GM23338 (cell line): ENCODE data around the gene CASK. TPM values are rescaled to one million over a fixed set of nuclear protein-coding genes. Genes with fewer than 3 reads are reported as not detected.

ENCODE experiments used
- ATAC-seq: fragments of 200-7000 bp; cut with Tn5 transposase; 3 replicates; pipeline ENCODE4 v1.9.1; 2020
- DNase-seq: peaks from one replicate; pipeline ENCODE4 v3.0.0-alpha.2; 2015; ENCODE audit warnings: low spot score
- H2AFZ ChIP-seq: fragments of 200-600 bp; sonication (generic); 2 replicates; pipeline ENCODE4 v1.8.0; 2016; ENCODE audit warnings: antibody characterized with exemption, mild to moderate bottlenecking, moderate library complexity
- H3F3A ChIP-seq: fragments of 200-600 bp; sonication (generic); replicated peaks from 2 replicates; pipeline ENCODE4 v1.8.0; 2017; ENCODE audit warnings: antibody characterized with exemption, mixed run types, low read depth
- H3K27ac ChIP-seq: fragments of 200-600 bp; sonication (generic); 2 replicates; pipeline ENCODE4 v1.6.1; 2016; ENCODE audit warnings: low read depth
- H3K27me3 ChIP-seq: fragments of 200-600 bp; sonication (generic); 2 replicates; pipeline ENCODE4 v1.8.0; 2016; ENCODE audit warnings: mild to moderate bottlenecking, mixed run types, moderate library complexity; ENCODE audit not compliant: insufficient read depth
- H3K36me3 ChIP-seq: fragments of 200-600 bp; sonication (generic); 2 replicates; pipeline ENCODE4 v1.8.0; 2016; ENCODE audit warnings: mild to moderate bottlenecking; ENCODE audit not compliant: insufficient read depth
- H3K4me1 ChIP-seq: fragments of 200-600 bp; sonication (generic); 2 replicates; pipeline ENCODE4 v1.8.0; 2016; ENCODE audit warnings: mild to moderate bottlenecking, moderate library complexity; ENCODE audit not compliant: insufficient read depth
- H3K4me2 ChIP-seq: fragments of 200-600 bp; sonication (generic); 2 replicates; pipeline ENCODE4 v1.7.1; 2017; ENCODE audit warnings: mixed run types
- H3K4me3 ChIP-seq: fragments of 200-600 bp; sonication (generic); 2 replicates; pipeline ENCODE4 v1.6.1; 2016; ENCODE audit warnings: mixed run types
- H3K79me2 ChIP-seq: fragments of 200-600 bp; sonication (generic); replicated peaks from 2 replicates; pipeline ENCODE4 v1.8.0; 2017; ENCODE audit warnings: mild to moderate bottlenecking; ENCODE audit not compliant: insufficient read depth
- H3K9me2 ChIP-seq: fragments of 200-600 bp; sonication (generic); 2 replicates; pipeline ENCODE4 v1.8.0; 2017; ENCODE audit not compliant: insufficient read depth
- H4K20me1 ChIP-seq: fragments of 200-600 bp; sonication (generic); replicated peaks from 2 replicates; pipeline ENCODE4 v1.8.0; 2017; ENCODE audit warnings: mild to moderate bottlenecking; ENCODE audit not compliant: insufficient read depth
- H3K27ac Mint-ChIP-seq: 2 replicates; pipeline ENCODE4 v1.8.0; 2020; ENCODE audit warnings: inconsistent platforms, mild to moderate bottlenecking, moderate library complexity, mixed read lengths
- H3K27me3 Mint-ChIP-seq: 3 replicates; pipeline ENCODE4 v1.8.0; 2022; ENCODE audit warnings: low read depth, mild to moderate bottlenecking, moderate library complexity, mixed read lengths, inconsistent platforms; ENCODE audit not compliant: insufficient read depth, poor library complexity
- H3K36me3 Mint-ChIP-seq: 3 replicates; pipeline ENCODE4 v1.8.0; 2021; ENCODE audit warnings: low read depth, mild to moderate bottlenecking, inconsistent platforms, moderate library complexity, mixed read lengths
- H3K4me1 Mint-ChIP-seq: 3 replicates; pipeline ENCODE4 v1.8.0; 2020; ENCODE audit warnings: mild to moderate bottlenecking, inconsistent platforms, mixed read lengths
- H3K4me3 Mint-ChIP-seq: 3 replicates; pipeline ENCODE4 v1.8.0; 2021; ENCODE audit warnings: moderate library complexity, mild to moderate bottlenecking, inconsistent platforms, mixed read lengths
- H3K9me3 Mint-ChIP-seq: 3 replicates; pipeline ENCODE4 v1.8.0; 2020; ENCODE audit warnings: moderate library complexity, mild to moderate bottlenecking, inconsistent platforms, mixed read lengths
- EZH2 ChIP-seq: fragments of 200-600 bp; sonication (generic); IDR thresholded peaks from one replicate; pipeline ENCODE4 v1.8.0; 2017; ENCODE audit warnings: antibody characterized with exemption, mild to moderate bottlenecking, low read depth; ENCODE audit not compliant: unreplicated experiment
- EZH2phosphoT487 ChIP-seq: fragments of 200-600 bp; sonication (generic); IDR thresholded peaks from one replicate; pipeline ENCODE4 v1.8.1; 2018; ENCODE audit warnings: antibody characterized with exemption; ENCODE audit not compliant: unreplicated experiment
- JUNB ChIP-seq: IDR thresholded peaks from one replicate; pipeline ENCODE4 v1.6.1; 2016; ENCODE audit warnings: antibody characterized with exemption; ENCODE audit not compliant: unreplicated experiment
- POLR2AphosphoS5 ChIP-seq: IDR thresholded peaks from 2 replicates; pipeline ENCODE4 v1.6.1; 2016; ENCODE audit warnings: antibody characterized with exemption, low read depth
- STAT1 ChIP-seq: IDR thresholded peaks from one replicate; pipeline ENCODE4 v1.6.1; 2016; ENCODE audit warnings: antibody characterized with exemption; ENCODE audit not compliant: unreplicated experiment
- ZNF114 ChIP-seq: fragments of 250-450 bp; sonication (Bioruptor Pico); IDR thresholded peaks from 2 replicates; pipeline ENCODE4 v1.5.0; 2020; ENCODE audit warnings: mild to moderate bottlenecking, moderate library complexity
- ZNF331 ChIP-seq: fragments of 250-450 bp; sonication (Bioruptor Pico); IDR thresholded peaks from 2 replicates; pipeline ENCODE4 v1.5.0; 2020; ENCODE audit warnings: low read depth, mild to moderate bottlenecking, moderate library complexity
- polyA plus RNA-seq: library from polyadenylated mRNA; unstranded; fragments of >200 nt; fragmentation: Nextera tagmentation; extraction: Ambion mirVana; gene quantifications from 2 replicates; pipeline ENCODE4 v1.2.1, GENCODE V29; 2016
- total RNA-seq: library from RNA; depleted of rRNA; stranded (reverse); fragments of >200 nt; shearing (Covaris generic); gene quantifications from 2 replicates; pipeline ENCODE4 v1.2.3, GENCODE V29; 2014
- TF ChIP-seq, protein P1 (sequence below): IDR thresholded peaks from one replicate; pipeline ENCODE4 v1.6.1; 2018; ENCODE audit warnings: antibody characterized with exemption; ENCODE audit not compliant: unreplicated experiment
- TF ChIP-seq, protein P2 (sequence below): IDR thresholded peaks from 2 replicates; pipeline ENCODE4 v1.6.1; 2016; ENCODE audit warnings: antibody characterized with exemption
- TF ChIP-seq, protein P3 (sequence below): fragments of 250-450 bp; sonication (Bioruptor Pico); IDR thresholded peaks from 2 replicates; pipeline ENCODE4 v1.5.0; 2020; ENCODE audit warnings: mild to moderate bottlenecking, moderate library complexity

The CASK gene
- total and polyA plus RNA-seq, 2 experiments from 2014 or later: 15.3 to 44.4 TPM

GRCh38 chrX:41960142-41960541, 36.8 kb upstream of the CASK start:
- H3K4me2 ChIP-seq: no peak overlapping the region
- no peaks in the 10 kb centered on the region for H3K36me3 Mint-ChIP-seq
- no peak overlapping the region for H3K4me3 ChIP-seq
- H3F3A ChIP-seq: no peaks in the 10 kb centered on the region
- no peaks in the 10 kb centered on the region for H3K79me2 ChIP-seq
- no peaks in the 10 kb centered on the region for H3K36me3 ChIP-seq
- no peaks in the 10 kb centered on the region for H3K4me1 Mint-ChIP-seq
- DNase-seq (no peak), ATAC-seq (no peak)
- H3K4me1 ChIP-seq: no peaks in the 10 kb centered on the region
- TF ChIP-seq, protein P1, sequence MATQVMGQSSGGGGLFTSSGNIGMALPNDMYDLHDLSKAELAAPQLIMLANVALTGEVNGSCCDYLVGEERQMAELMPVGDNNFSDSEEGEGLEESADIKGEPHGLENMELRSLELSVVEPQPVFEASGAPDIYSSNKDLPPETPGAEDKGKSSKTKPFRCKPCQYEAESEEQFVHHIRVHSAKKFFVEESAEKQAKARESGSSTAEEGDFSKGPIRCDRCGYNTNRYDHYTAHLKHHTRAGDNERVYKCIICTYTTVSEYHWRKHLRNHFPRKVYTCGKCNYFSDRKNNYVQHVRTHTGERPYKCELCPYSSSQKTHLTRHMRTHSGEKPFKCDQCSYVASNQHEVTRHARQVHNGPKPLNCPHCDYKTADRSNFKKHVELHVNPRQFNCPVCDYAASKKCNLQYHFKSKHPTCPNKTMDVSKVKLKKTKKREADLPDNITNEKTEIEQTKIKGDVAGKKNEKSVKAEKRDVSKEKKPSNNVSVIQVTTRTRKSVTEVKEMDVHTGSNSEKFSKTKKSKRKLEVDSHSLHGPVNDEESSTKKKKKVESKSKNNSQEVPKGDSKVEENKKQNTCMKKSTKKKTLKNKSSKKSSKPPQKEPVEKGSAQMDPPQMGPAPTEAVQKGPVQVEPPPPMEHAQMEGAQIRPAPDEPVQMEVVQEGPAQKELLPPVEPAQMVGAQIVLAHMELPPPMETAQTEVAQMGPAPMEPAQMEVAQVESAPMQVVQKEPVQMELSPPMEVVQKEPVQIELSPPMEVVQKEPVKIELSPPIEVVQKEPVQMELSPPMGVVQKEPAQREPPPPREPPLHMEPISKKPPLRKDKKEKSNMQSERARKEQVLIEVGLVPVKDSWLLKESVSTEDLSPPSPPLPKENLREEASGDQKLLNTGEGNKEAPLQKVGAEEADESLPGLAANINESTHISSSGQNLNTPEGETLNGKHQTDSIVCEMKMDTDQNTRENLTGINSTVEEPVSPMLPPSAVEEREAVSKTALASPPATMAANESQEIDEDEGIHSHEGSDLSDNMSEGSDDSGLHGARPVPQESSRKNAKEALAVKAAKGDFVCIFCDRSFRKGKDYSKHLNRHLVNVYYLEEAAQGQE: no peak
- no peak for TF ChIP-seq ZNF114 (CRISPR knock-in tag)
- TF ChIP-seq ZNF331 (CRISPR knock-in tag): no peak
- no peak for TF ChIP-seq EZH2
- TF ChIP-seq, protein P2, sequence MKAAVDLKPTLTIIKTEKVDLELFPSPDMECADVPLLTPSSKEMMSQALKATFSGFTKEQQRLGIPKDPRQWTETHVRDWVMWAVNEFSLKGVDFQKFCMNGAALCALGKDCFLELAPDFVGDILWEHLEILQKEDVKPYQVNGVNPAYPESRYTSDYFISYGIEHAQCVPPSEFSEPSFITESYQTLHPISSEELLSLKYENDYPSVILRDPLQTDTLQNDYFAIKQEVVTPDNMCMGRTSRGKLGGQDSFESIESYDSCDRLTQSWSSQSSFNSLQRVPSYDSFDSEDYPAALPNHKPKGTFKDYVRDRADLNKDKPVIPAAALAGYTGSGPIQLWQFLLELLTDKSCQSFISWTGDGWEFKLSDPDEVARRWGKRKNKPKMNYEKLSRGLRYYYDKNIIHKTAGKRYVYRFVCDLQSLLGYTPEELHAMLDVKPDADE: no peak
- TF ChIP-seq STAT1: no peak
- no peak for TF ChIP-seq EZH2phosphoT487
- H3K9me3 Mint-ChIP-seq: no peaks in the 10 kb centered on the region
- H2AFZ ChIP-seq: no peak overlapping the region
- H3K4me3 Mint-ChIP-seq: no peak overlapping the region
- H3K27me3 Mint-ChIP-seq: no peaks in the 10 kb centered on the region
- no peak overlapping the region for H3K27ac Mint-ChIP-seq
- H3K27me3 ChIP-seq: no peaks in the 10 kb centered on the region
- H3K9me2 ChIP-seq: no peaks in the 10 kb centered on the region
- H3K27ac ChIP-seq: no peak overlapping the region
- no peaks in the 10 kb centered on the region for H4K20me1 ChIP-seq

DNA sequence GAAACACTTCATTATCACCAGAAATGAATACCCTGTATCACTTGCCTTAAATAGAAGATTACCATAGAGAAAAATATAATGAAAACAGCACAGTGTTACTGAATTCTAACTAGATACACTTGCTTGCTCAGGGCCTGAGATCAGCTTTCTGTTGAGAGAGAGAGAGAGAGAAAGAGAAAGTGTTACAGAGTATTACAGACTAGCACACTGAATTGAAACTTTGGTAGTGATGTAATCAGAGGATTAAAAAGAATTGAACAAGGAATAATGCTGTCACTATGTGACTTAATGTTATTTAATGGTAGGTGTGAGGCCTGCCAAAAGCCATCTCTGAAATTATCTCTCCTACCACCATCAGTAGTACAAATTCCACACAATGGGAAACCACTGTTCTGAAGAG, 35.5 kb upstream of the CASK start:
- ATAC-seq (no peak), DNase-seq (no peak)
- Mint-ChIP-seq H3K27ac (no peak overlapping the region), H3K9me3 (no peaks in the 10 kb centered on the region), H3K36me3 (no peaks in the 10 kb centered on the region), H3K4me3 (no peak overlapping the region), H3K4me1 (no peaks in the 10 kb centered on the region), H3K27me3 (no peaks in the 10 kb centered on the region)
- Histone ChIP-seq H3K4me1 (no peaks in the 10 kb centered on the region), H3K27me3 (no peaks in the 10 kb centered on the region), H3K79me2 (no peaks in the 10 kb centered on the region), H4K20me1 (no peaks in the 10 kb centered on the region), H3K27ac (no peak overlapping the region), H3K4me2 (no peak overlapping the region), H3K4me3 (no peak overlapping the region), H3K9me2 (no peaks in the 10 kb centered on the region), H3F3A (no peaks in the 10 kb centered on the region), H3K36me3 (no peaks in the 10 kb centered on the region), H2AFZ (no peak overlapping the region)
- TF ChIP-seq EZH2phosphoT487: no peak
- TF ChIP-seq, protein P2: no peak
- TF ChIP-seq ZNF331 (CRISPR knock-in tag): no peak
- TF ChIP-seq EZH2: no peak
- TF ChIP-seq, protein P3, sequence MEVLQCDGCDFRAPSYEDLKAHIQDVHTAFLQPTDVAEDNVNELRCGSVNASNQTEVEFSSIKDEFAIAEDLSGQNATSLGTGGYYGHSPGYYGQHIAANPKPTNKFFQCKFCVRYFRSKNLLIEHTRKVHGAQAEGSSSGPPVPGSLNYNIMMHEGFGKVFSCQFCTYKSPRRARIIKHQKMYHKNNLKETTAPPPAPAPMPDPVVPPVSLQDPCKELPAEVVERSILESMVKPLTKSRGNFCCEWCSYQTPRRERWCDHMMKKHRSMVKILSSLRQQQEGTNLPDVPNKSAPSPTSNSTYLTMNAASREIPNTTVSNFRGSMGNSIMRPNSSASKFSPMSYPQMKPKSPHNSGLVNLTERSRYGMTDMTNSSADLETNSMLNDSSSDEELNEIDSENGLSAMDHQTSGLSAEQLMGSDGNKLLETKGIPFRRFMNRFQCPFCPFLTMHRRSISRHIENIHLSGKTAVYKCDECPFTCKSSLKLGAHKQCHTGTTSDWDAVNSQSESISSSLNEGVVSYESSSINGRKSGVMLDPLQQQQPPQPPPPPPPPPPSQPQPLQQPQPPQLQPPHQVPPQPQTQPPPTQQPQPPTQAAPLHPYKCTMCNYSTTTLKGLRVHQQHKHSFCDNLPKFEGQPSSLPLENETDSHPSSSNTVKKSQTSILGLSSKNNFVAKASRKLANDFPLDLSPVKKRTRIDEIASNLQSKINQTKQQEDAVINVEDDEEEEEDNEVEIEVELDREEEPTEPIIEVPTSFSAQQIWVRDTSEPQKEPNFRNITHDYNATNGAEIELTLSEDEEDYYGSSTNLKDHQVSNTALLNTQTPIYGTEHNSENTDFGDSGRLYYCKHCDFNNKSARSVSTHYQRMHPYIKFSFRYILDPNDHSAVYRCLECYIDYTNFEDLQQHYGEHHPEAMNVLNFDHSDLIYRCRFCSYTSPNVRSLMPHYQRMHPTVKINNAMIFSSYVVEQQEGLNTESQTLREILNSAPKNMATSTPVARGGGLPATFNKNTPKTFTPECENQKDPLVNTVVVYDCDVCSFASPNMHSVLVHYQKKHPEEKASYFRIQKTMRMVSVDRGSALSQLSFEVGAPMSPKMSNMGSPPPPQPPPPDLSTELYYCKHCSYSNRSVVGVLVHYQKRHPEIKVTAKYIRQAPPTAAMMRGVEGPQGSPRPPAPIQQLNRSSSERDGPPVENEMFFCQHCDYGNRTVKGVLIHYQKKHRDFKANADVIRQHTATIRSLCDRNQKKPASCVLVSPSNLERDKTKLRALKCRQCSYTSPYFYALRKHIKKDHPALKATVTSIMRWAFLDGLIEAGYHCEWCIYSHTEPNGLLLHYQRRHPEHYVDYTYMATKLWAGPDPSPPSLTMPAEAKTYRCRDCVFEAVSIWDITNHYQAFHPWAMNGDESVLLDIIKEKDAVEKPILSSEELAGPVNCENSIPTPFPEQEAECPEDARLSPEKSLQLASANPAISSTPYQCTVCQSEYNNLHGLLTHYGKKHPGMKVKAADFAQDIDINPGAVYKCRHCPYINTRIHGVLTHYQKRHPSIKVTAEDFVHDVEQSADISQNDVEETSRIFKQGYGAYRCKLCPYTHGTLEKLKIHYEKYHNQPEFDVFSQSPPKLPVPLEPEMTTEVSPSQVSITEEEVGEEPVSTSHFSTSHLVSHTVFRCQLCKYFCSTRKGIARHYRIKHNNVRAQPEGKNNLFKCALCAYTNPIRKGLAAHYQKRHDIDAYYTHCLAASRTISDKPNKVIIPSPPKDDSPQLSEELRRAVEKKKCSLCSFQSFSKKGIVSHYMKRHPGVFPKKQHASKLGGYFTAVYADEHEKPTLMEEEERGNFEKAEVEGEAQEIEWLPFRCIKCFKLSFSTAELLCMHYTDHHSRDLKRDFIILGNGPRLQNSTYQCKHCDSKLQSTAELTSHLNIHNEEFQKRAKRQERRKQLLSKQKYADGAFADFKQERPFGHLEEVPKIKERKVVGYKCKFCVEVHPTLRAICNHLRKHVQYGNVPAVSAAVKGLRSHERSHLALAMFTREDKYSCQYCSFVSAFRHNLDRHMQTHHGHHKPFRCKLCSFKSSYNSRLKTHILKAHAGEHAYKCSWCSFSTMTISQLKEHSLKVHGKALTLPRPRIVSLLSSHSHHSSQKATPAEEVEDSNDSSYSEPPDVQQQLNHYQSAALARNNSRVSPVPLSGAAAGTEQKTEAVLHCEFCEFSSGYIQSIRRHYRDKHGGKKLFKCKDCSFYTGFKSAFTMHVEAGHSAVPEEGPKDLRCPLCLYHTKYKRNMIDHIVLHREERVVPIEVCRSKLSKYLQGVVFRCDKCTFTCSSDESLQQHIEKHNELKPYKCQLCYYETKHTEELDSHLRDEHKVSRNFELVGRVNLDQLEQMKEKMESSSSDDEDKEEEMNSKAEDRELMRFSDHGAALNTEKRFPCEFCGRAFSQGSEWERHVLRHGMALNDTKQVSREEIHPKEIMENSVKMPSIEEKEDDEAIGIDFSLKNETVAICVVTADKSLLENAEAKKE (CRISPR knock-in tag): no peak
- TF ChIP-seq JUNB: no peak
- no peak for TF ChIP-seq POLR2AphosphoS5
- no peak for TF ChIP-seq ZNF114 (CRISPR knock-in tag)
- no peak for TF ChIP-seq STAT1
